NB4 (cell line): ENCODE data around the gene PROSER2.

Experiments used
- CTCF ChIP-seq: IDR thresholded peaks from one replicate; pipeline ENCODE4 v1.5.1; 2012; ENCODE audit warnings: low read depth, low read length
- MAX ChIP-seq: IDR thresholded peaks from 2 replicates; pipeline ENCODE4 v1.6.1; 2011; ENCODE audit warnings: low read depth, low read length
- POLR2A ChIP-seq: IDR thresholded peaks from 2 replicates; pipeline ENCODE4 v1.6.1; 2011; ENCODE audit warnings: mild to moderate bottlenecking; ENCODE audit not compliant: insufficient read length; ENCODE audit errors: extremely low read depth

GRCh38 chr10:11819027-11819426 lies 4.1 kb upstream of the PROSER2 start:
- TF ChIP-seq CTCF (no peak), POLR2A (no peak), MAX (no peak)
